ENCODE data around the gene METRNL.

METRNL gene

DNA sequence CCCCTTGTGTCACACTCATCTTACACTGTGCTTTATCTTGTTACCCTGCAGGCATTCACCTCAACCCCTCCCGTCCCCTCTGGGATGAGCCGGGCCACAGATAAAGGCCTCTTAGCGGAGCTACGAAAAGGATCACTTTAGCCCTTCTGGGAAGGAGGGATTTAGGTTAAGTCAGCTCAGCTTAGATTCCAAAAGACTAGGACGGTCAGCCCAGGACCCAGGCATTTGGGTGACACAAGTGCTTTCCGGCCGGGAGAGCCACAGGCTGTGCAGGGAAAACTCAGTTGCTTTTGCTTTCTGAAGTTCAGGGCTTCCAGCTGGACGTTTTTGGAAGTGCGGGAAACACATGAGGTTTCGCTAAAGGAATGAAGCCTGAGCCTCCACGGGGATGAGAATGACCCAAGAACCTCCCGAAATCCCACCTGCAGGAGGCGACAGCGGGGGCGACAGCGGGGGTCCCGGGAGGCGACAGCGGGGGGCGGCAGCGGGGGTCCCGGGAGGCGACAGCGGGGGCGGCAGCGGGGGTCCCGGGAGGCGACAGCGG, 11.6 kb upstream of the METRNL start:
- DNase-seq: no peak

DNA sequence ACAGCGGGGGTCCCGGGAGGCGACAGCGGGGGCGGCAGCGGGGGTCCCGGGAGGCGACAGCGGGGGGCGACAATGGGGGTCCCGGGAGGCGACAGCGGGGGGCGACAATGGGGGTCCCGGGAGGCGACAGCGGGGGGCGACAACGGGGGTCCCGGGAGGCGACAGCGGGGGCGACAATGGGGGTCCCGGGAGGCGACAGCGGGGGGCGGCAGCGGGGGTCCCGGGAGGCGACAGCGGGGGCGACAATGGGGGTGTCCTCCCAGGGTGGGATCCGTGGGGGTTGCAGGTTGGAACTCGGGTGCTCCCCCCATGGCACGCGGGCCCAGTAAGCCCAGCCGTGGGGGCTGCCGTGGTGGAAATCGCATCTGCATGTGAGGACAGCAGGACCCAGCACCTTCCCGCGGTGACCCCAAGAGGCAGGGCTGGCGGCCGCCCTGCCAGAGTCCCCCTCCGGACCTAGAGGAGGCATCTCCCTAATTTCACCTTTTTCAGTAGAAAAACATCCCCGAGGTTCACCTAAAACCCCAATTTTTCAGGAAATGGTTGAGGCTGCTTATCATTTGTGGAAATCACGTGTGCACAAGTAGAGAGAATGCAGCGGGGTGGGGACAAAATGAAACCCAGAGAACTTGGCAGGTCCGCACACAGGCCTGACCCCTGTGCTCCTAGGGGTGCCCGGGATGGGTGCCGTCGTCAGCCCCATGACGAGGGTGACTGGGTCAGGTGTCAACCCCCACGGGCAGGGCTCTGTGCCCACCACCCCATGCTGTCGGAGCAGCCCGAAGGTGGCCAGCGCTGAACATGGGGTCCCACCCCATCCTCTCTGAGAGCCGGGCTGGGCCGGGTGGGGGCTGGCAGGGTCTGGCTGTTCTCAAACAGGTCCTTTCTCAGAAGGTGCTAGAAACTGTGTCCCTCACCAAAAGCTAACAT, 10.5 kb upstream of the METRNL start:
- DNase-seq: no peak

DNA sequence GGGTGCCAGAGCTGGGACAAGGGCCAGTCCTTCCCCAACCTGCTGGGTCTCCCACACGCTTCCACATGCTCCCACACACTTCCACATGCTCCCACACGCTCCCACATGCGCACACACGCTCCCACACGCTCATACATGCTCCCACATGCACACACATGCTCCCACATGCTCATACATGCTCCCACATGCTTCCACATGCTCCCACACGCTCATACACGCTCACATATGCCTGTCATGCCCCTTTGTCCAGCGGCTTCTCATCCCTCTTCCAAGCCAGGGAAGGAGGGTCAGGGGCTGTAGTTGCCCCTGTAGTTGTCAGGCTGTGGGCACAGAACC, 9.9 kb upstream of the METRNL start:
- no peak for DNase-seq

DNA sequence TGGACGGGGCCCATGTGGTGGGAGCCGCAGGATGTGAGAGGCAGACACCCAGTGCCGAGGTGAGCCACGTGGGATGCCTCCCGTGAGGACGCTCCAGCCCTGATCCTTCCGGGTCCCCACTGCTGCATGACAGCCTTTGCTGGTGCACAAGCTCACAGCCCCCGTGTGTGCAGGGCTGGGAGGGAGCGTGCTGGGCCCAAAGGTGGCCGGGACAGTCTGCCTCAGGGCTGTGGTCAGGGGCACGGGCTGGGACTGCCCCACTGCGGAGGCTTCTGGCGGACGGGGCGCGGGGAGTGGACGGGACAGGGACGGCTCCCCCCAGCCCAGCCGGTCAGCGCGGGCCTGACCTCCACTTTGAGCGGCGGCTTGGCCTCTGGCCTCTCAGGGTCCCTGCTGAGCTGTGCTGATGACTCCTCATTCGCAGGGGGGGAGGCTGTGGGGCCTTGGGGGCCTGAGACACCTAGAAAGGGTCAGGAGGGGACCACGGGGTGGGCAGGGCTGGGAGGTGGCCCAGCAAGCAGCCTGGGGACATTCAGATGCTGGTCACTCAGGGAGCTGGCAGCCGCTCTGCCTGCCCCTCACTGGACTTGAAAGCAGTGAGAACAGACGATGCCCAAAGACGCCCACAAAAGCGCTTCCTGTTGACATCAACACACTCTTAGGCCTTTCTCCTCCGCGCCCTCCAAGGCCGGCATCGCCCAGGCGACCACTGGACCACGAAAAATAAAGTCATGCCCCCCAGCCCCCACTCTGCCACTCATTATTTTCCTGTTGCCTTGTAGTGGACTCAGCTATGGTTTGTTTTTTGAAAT, 9.3 kb upstream of the METRNL start:
- no peak for DNase-seq

DNA sequence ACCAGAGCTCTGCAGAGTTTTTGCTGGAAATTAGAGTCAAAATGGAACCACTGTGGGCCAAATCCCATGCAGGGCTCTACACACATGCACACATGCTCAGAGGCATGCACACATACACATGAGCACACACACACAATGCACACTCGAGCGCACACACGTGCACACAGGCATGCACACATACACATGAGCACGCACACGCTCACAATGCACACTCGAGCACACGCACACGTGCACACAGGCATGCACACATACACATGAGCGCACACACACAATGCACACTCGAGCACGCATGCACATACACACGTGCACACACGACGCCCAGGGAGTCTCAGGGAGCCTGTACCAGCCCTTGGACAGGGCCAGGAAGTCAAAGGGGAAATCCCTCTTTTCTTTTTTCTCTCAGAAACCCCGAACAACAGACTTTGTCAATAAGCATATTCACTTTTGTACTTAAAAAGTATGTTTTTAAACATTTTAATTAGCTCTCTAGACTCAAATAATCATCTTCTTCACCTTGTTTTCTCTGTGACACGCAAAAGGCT, 8.5 kb upstream of the METRNL start:
- no peak for DNase-seq

DNA sequence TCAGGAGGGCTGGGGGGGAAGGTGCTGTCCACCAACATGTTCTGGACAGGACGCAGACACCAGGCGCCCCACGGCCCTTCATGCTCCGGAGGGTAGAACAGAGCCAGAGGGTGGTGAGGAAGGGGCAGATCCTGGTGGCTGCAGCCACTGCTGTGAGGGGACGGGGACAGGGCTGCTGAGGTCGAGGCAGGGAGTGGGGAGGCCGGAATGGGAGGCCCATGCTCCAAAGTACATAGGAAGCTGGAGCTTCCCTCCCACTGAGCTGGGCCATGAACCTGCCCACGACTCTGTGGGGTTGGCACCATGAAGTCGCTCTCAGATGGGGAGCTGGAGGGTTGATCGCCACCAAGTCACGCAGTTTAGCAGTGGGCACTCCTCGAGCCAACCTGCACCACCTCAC, 8.0 kb upstream of the METRNL start:
- DNase-seq: no peak

DNA sequence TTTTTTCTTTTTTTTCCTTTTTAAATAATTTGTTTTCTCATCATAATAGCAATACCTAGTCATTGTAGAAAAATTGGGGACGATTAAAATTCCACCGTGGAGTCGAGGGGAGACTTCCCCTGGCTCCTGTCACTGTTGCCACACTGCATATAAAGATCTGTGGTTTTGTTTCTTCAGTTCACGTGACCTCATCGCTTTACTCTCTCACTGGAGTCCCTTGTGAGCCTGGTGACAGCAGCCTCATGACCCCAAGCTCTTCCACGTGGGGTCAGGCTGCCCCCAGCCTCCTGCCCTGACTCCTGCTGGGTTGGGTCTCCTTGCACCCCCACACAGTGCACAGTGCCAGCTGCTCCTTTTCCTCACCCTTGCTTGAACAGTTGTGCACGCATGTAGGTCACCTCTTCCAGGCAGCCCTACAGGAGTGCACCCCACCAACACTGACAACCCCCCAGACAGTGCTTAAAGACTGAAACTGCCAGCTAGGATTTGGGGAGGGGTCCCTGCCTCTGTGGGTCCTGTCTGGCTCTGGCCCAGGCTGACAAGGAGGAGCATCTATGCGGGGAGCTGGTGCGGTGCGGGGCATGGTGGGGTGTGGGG, 7.3 kb upstream of the METRNL start:
- no peak for DNase-seq

DNA sequence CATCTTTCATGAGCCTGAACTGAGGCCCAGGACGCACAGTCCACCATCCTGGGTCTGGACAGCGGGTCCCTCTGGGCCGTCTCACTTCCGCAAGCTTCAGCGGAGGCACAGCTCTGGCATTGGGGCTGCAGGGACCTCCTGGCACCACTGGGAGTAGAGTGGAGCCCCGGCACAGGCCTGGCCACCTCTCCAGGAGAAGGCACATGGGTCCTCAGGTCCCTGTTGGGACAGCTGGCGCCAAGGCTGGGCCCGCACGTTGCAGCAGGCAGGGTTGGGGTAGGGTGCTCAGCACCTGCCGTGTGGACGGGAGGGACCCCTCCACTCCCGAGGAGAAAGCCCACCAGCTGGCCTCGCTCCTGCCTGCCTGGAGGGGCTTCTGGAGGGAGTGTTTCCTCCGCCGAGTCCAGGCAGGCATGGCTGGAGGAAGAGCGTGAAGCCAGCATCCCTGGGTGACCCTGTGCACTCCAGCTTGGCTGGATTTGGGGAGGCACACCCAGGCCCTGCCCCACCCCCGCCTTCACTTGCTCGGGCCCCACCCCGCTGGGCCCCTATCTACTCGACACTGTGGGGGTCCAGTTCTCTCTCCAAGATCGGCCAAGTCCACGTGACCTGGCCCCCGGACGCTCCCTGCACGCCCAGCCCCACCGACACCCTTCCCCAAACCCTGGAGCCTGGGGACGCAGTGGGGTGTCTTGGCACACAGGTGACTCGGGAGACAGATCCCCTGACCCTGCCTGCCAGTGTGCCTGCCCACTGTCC, 6.6 kb upstream of the METRNL start:
- no peak for DNase-seq

DNA sequence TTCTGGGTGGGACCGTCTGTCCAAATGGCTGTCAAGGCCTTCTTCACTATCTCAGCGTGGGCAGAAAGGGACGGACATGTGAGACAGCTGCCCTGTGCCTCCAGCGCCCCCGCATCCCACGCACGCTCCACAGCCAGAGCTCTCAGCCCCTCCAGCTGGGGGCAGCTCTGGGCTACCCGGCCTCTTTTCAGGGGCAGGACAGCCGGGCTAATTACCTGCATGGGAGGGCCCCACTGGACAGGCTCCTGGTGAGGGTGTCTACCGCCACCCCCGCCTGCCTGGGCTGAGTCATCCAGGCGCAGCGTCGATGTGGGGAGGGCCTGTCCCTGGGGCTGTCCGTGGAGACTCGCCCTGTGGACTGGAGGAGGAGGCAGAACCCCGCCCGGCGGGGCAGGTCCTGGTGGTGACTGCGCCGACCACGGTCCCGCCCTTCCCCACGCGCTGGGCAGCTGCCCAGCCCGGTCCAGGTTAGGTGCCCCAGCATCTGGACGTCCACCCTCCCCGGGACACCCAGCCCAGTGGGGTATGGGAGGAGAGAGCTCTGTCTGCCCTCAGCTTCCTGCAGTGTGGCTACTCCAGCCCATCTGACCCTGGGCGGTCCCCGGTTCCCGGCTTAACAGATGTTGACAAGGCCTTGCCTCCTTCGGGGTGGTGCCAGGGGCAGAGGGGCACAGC, 5.9 kb upstream of the METRNL start:
- DNase-seq: no peak

DNA sequence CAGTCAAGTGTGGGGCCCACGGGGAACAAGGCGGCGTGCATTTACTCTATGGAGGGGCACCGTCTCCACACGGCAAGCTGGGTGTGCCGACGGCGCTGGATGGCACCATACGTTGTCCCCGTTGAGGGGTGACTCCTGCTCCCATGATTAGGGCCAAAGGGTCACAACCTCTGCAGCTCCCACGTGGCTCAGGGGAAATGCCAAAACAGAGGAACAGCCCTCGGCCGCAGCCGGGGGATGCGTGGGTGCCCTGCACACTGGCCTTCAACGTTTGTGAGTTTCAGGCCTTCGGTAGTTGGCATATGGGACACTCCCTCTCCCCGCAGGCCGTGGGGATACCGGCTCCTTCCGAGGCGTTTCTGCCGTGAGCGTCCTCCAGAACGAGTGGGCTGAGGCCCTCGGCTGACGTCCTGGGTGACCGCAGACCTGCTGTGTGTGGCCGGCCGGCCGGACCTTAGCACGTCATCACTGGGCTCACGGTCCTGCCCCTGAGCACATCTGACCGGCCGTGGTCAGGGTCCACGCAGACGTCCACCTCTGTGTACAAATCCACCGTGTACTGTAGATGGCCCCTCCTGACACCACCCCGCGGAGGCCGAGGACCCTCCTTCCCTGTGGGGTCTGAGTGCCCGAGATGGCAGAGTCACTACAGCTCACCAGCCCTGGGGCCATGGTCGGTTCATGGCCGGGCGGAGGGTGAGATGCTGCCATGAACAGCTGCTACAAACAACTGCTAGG, 4.8 kb upstream of the METRNL start:
- DNase-seq: no peak

DNA sequence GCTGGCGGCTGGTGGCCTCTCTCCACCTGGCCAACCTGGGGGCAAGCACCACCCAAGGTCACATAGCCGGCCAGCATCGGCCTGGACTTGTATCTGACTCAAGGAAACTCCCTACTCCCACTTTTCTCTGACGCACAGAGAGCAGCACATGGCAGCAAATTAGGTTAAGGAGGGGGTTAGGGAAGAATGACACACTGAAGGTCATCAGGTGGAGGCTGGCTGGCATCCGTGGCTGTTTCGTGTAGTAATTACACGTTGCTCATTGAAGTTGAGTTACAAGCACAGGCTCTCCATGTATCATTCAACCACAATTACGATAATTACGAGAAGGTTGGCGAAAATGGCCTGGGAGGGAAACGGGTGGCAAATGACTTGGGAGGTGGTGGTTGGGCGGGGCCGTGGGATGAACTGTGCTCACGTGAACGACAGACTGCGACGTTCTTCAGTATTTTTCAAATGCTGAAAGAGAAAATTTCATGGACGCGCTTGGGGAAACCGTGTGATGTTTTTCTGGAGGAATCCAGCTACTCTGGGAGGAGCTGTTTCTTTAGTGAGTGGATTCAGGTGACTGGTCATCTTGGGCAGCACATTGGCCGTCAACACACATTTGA, 4.0 kb upstream of the METRNL start:
- DNase-seq: no peak

DNA sequence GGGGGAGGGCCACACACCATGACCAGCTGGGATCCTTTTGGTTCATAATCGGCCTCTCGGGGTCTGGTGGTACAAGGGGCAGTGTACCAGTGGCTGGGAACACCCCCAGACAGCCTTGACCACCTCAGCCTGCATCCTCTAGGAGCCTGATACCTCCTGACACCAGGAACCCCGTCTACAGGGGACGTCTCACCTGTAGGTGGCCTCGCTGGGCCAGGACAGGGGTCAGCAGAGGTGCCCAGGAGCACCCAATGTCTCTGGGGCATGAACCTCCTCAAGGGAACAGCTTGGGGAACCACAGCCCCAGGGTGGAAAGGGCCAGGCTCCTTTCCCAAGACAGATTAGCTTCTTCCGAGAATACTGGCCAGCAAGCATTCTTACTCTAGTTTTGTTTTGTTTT, 2.5 kb upstream of the METRNL start:
- no peak for DNase-seq

DNA sequence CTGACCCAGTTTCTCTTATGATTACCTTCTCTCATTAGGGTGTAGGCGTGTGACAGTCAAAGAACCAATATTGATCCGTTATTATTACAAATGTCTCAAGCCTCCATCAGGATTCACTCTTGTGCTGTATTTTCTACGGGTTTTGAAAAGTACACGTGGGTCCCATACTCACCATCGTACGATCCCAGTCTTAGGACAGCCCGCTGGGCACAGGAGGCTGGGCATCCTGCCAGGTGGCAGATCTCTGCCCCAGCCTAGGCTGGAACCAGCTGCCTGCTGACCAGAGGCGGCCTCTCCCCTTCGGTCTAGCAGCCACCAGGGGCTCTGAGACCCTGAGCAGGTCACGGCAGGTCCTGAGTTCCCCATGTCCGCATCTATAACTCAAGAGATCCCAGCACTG, 2.0 kb upstream of the METRNL start:
- DNase-seq: no peak

DNA sequence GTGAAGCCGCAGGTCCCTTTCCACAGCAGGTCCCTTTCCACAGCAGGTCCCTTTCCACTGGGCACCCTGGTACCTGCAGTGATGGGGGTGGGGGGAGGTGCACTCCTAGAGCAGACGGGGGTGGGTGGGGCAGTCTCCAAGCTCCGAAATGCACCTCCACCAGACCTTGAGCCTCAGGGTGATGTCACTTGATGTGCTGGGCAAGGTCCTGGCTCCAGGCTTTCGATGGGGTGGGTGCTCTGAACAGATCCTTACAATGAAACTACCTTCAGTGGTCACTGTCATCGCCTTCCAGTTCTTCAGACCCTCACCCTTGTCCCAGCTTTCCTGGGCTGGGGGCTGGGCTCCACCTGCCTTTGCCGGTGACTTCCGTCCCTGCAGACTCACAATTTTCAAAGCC, 1.5 kb upstream of the METRNL start:
- DNase-seq: no peak

DNA sequence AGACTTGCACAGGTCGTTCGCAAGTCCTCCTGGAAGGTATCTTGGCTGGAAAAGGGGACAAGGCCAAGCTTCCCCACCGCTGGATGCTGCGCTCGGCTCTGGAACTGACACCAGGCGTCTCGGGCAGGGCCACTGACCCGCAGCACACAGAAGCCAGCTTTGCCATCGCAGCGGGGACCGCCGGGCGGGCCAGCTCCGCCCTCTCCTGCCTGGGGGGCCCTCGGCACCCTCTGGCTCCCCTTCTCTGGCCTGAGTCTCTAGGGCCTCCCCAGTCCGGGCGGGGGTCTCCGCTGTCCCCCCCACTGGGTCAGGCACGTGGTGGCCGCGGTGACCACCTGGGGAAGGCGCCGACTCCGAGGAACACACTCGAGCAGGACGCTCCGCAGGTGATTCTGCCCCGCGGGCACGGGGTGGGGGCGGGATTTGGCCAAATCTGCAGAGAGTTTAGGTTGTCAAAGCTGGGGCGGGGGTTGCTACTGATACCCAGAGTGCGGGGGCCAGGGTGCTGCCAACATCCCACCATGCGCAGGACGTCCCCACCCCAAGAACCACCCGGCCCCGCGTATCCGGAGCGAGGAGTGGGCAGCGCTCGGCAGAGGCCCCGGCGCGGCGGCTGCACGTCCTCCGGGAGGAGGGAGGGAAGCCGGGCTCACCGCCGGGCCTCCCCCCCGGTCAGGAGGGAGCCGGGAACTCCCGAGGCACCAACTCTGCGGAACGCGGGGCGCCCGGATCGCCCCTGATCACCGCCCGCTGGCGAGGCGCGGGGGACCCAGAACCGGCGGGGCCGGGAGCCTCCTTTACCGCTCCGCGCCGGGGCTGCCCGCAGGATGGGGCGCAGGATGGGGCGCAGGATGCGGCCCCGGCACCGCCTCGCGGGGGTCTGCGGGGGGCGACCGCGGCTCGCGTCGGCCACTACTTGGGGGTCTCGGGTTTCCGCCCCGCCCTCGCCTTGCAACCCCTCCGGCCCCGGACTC, 744 bp upstream of the METRNL start:
- no peak for DNase-seq

DNA sequence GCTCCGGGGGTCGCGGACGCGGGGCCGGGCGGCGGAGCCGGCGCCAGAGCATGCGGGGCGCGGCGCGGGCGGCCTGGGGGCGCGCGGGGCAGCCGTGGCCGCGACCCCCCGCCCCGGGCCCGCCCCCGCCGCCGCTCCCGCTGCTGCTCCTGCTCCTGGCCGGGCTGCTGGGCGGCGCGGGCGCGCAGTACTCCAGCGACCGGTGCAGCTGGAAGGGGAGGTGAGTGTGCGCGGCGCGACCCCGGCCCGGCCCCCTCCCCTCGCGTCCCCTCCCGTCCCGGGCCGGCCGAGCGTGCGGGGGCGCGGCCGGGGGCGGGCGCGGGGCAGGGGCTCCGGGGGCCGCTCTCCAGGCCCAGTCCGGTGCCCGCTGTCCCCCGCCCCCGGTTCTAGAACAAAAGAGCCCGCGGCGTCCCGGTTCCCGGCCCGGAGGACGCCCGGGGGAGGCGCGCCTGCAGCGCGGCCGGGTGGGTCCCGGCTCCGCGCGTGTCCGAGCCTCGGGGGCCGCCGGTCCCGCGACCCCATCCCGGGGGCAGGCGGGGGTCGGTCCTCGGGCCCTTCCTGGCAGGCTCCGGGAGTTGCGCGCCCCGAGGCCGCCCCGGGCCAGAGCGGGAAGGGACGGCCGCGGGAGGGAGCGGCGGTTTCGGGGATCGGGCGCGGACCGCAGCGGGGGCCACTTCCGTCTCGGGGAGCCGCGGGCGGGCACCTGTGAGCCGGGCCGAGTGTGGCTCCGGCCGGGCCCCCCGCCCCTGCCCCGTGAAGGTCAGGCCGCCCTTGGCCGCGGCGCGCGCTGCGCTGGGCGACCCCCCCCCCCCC, 563 bp downstream of the METRNL start:
- no peak for DNase-seq

DNA sequence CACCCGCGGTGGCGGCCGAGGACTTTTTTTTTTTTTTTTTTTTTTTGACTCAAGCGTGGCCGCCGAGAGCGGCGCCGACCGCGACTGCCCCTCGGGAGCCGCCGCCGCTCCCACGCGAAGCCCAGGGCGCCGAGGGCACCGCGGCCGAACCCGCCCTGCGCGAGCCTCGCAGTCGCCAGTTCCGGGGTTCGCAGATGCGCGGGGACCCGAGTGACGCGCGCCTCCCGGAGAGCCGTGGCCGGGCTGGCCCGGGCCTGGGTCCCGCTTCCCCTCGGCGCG, 1.1 kb downstream of the METRNL start:
- DNase-seq: no peak

DNA sequence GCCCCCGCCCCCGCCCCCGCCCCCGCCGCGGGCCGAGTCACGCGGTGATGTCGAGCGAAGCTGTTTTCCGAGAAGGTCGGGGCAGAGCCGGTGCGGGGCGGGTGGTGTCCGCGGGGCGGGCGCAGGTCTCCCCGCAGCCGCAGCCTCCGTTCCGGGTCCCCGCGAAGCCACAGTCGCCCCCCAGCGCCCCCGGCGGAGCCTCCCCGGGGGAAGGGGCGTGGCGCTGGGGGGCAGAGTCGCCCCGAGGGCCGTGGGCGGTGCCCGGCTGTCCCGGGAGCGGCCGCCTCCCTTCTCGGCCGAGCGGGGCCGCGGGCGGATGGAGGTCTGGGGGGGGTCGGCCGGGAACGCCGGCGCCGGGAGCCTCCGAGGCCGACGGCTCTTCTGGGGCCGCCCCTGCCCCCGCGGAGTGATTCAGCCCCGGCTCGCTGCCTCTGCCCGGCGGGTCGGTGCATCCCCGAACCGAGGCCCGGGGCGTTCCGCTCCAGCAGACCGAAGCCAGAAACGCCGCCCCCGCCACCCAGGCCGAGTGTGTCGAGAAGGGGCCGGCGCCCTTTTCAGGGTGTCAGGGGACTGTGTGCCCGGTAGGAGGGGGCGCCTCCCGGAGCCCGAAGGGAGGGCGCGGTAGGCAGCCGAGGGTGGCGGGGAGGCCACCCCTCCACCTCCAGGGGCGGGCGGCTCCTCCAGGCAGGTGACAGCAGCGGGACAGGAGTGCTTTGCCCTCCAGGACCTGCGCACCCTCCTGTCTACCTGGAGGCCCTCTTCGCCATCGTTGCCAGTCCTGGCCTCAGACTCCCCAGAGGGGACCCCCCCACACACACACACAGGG, 1.7 kb downstream of the METRNL start:
- DNase-seq: no peak

Measured in NCI-H187 treated with DMSO at 0.1 percent for 48 hours (cell line).